ENCODE data around the gene TSFM. TPM values are rescaled to one million over a fixed set of nuclear protein-coding genes. Genes with fewer than 3 reads are reported as not detected.

Gene TSFM
- total and polyA plus RNA-seq, 9 of the 15 experiments (the other 6 are each of a cell fraction or from before 2014, with no cell fraction given) = 44.6 to 198 (median 60.2) TPM

GRCh38 chr12:57771873-57772428 is 10.6 kb upstream of the TSFM start, which contains the start of gene METTL1 (continued):
- TF ChIP-seq MYBL2 (IDR thresholded peaks at IDR 0.05; ENCODE audit: low read depth) = no peak
- no peak for TF ChIP-seq MYBL2 (CRISPR knock-in tag; IDR thresholded peaks at IDR 0.05; ENCODE audit: borderline replicate concordance)
- peak; percentile 94 for TF ChIP-seq TAF7 (tag; IDR thresholded peaks at IDR 0.05)
- no peak for TF ChIP-seq HNRNPH1 (optimal IDR thresholded peaks at IDR 0.05; ENCODE audit: low read depth, low read length)
- no peak for TF ChIP-seq ZSCAN29 (IDR thresholded peaks at IDR 0.05)
- no peak for TF ChIP-seq NR2F6 (CRISPR knock-in tag; IDR thresholded peaks at IDR 0.05)
- TF ChIP-seq ZNF785 (CRISPR knock-in tag; IDR thresholded peaks at IDR 0.05) = no peak
- TF ChIP-seq ZFP1 (CRISPR knock-in tag; IDR thresholded peaks at IDR 0.05) = no peak
- TF ChIP-seq KDM2B (CRISPR knock-in tag; IDR thresholded peaks at IDR 0.05) = no peak
- no peak for TF ChIP-seq BRD9 (IDR thresholded peaks at IDR 0.05; ENCODE audit: low read depth, partially characterized antibody)
- no peak for TF ChIP-seq SMARCA5 (IDR thresholded peaks at IDR 0.05)
- TF ChIP-seq ZBTB5 (IDR thresholded peaks at IDR 0.05) = no peak
- TF ChIP-seq MIER1 (IDR thresholded peaks at IDR 0.05; ENCODE audit: low read depth) = no peak
- TF ChIP-seq CBX5 (IDR thresholded peaks at IDR 0.05; ENCODE audit: borderline replicate concordance, low read depth) = no peak
- no peak for TF ChIP-seq ZNF184 (CRISPR knock-in tag; IDR thresholded peaks at IDR 0.05)
- no peak for TF ChIP-seq ZNF165 (CRISPR knock-in tag; IDR thresholded peaks at IDR 0.05; ENCODE audit: borderline replicate concordance)
- TF ChIP-seq E4F1 (CRISPR knock-in tag; IDR thresholded peaks at IDR 0.05; ENCODE audit: borderline replicate concordance) = no peak
- TF ChIP-seq SUPT5H (IDR thresholded peaks at IDR 0.05) = peak; percentile 95
- no peak for TF ChIP-seq BACH1 (tag; IDR thresholded peaks at IDR 0.05)
- no peak for TF ChIP-seq HNRNPUL1 (IDR thresholded peaks at IDR 0.05; ENCODE audit: low read length)
- no peak for TF ChIP-seq GATAD2A (IDR thresholded peaks at IDR 0.05)
- TF ChIP-seq HDAC6 (IDR thresholded peaks at IDR 0.05; ENCODE audit: low read depth, low read length) = no peak
- no peak for TF ChIP-seq HMBOX1 (IDR thresholded peaks at IDR 0.05)
- no peak for TF ChIP-seq CLOCK (CRISPR knock-in tag; IDR thresholded peaks at IDR 0.05; ENCODE audit: borderline replicate concordance)
- peak; percentile 58 for TF ChIP-seq DACH1 (IDR thresholded peaks at IDR 0.05; ENCODE audit: partially characterized antibody)

All from K562 (cell line).